Measurements from ENCODE around the gene RSRC1.

- TF ChIP-seq CTCF (IDR thresholded peaks at IDR 0.05) (no peak), POLR2A (IDR thresholded peaks at IDR 0.05) (no peak), EP300 (IDR thresholded peaks at IDR 0.05) (no peak)
Observed at GRCh38 chr3:158095814-158096704, 13.8 kb upstream of the RSRC1 start.

Data from sigmoid colon (tissue), 4 donors.